Measurements from ENCODE around the gene MRE11.
"Not testable (repeated sequence)": the region's sequence is repeated elsewhere in the genome, so short reads cannot be mapped to it uniquely, and the experiment has no call there.

MRE11 gene

DNA sequence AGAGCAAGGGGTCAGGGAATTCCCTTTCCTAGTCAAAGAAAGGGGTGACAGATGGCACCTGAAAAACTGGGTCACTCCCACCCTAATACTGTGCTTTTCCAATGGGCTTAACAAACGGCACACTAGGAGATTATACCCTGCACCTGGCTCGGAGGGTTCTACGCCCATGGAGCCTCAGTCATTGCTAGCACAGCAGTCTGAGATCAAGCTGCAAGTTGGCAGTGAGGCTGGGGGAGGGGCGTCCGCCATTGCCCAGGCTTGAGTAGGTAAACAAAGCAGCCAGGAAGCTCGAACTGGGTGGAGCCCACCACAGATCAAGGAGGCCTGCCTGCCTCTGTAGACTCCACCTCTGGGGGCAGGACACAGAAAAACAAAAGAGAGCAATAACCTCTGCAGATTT, 123.1 kb downstream of the MRE11 start:
- DNase-seq (ENCODE audit: low read depth); H3K4me3 ChIP-seq (ENCODE audit: low read depth, low read length): not testable (repeated sequence)
